Testis (tissue), 2 donors: ENCODE measurements around the gene PLXND1.

Experiments
- POLR2A ChIP-seq: fragments of 450-650 bp; IDR thresholded peaks from one replicate; pipeline ENCODE4 v1.6.1; 2017; ENCODE audit warnings: antibody characterized with exemption, mild to moderate bottlenecking, moderate library complexity
- TF ChIP-seq, protein P1 (sequence below), 3 experiments: fragments of 450-650 bp in 2 of 3; fragments of 200-600 bp in 1 of 3; sonication (generic) in 1 of 3; IDR thresholded peaks; one replicate each; pipeline ENCODE4 v1.5.1; 2016 to 2019; ENCODE audit warnings: antibody characterized with exemption in 3 of 3, mild to moderate bottlenecking in 2 of 3, moderate library complexity in 1 of 3

DNA sequence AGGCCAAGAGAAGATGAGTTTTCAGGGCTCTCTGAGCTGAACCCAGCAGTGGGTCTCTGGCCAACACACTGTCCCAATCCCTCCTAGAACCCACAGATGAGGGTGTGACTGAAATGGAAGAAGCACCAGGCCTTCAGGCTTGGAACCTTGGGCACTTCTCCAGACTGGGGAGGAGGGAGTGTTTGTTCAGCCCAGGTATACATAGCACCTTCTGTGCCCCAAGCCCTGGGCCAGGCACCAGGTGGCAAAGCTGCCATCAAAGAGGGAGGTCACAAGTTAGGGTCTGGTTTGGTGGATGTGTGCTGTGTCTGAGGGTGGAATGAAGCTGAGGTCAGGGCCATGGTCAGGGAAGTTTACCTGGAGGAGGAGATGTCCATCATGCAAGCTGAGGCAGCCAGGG is 93.9 kb downstream of the PLXND1 start:
- TF ChIP-seq, protein P1, sequence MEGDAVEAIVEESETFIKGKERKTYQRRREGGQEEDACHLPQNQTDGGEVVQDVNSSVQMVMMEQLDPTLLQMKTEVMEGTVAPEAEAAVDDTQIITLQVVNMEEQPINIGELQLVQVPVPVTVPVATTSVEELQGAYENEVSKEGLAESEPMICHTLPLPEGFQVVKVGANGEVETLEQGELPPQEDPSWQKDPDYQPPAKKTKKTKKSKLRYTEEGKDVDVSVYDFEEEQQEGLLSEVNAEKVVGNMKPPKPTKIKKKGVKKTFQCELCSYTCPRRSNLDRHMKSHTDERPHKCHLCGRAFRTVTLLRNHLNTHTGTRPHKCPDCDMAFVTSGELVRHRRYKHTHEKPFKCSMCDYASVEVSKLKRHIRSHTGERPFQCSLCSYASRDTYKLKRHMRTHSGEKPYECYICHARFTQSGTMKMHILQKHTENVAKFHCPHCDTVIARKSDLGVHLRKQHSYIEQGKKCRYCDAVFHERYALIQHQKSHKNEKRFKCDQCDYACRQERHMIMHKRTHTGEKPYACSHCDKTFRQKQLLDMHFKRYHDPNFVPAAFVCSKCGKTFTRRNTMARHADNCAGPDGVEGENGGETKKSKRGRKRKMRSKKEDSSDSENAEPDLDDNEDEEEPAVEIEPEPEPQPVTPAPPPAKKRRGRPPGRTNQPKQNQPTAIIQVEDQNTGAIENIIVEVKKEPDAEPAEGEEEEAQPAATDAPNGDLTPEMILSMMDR (IDR thresholded peaks at IDR 0.05) = no peak
- TF ChIP-seq POLR2A = no peak
